GM21576 (cell line): Measurements from ENCODE around the gene SHISA2.

Experiments used
- ATAC-seq: cut with Tn5 transposase; IDR thresholded peaks from one replicate; pipeline ENCODE4 v1.9.1; 2021; ENCODE audit warnings: mild to moderate bottlenecking, moderate library complexity; ENCODE audit not compliant: unreplicated experiment

SHISA2 gene

DNA sequence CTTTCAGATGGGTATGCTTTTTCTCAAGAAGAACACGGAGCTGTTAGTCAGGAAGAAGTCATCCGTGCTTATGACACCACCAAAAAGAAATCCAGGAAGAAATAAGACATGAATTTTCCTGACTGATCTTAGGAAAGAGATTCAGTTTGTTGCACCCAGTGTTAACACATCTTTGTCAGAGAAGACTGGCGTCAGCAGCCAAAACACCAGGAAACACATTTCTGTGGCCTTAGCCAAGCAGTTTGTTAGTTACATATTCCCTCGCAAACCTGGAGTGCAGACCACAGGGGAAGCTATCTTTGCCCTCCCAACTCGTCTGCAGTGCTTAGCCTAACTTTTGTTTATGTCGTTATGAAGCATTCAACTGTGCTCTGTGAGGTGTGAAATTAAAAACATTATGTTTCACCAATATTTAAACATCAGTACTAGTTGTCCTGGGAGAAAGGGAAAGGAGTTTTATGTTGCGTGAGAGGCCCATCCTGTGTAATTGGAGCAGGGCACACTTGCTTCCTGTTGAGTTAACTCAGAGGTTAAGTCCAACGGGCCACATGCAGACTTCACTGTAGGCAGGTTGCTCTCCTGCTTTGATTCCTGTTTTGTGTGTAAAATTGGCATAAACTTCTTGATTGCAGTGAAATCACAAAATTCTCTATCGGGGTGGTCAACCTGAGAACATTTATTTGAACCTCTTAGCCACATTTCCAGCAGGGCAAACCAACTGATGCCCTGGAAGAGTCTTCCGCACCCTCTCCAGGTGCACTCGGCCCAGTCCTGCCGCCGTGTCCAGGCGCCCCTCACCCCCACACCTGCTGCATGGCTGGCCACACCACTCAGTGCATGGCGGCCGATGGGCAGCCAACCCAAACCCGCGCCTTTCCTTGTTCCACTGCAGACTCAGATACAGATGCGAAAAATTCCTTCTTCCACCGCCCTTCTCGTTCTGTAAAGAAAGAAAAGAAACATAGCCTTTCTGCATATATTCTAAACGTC, 31.6 kb downstream of the SHISA2 start:
- no peak for ATAC-seq

DNA sequence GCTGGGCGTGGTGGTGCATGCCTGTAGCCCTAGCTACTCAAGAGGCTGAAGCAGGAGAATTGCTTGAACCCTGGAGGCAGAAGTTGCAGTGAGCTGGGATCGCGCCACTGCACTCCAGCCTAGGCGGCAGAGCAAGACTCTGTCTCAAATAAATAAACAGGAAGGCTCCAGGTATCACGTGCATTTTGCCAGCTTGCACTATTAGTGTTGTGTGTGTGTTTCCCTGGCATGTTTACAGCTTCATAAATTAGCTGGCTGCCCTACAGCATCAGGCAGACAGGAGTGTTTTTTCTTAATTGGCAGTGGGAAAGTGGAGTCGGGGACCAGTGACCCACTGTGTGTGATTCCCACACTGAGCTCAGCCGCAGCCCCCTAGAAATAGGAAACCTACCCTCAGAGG, 32.6 kb downstream of the SHISA2 start:
- no peak for ATAC-seq

DNA sequence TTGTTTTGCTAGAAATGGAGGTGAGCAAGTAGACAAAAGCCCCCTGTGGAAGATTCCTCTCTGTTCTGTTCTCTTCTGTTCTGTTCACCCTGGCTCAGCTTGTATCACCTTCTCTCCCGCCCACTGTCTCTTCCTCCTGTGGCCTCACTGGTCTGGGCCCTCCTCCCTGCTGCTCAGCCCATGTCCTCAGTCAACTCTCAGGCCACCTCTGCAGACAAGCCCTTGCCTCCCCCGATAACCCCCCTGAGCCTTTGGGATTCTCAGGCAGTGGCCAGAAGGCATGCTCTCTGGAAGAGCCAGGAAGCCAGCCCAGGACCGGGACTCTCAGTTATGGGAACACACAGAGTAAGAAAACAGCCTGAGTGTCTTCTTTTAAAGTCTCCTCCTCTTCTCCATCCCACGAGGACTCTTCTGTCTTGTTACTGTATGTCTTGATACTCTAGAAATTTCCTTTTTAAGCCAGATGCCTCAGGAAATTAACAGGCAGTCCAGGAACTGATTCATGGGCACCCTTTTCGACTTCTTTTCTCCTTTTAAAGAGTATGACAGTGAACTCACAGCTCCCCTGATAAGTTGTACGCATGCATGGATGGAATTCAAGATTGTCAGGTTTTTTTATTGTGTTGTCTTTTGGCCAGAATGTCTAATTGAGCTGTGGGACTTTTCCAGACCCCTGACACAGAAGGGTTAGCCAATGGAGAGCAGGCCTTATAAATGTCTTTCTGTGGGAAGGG, 33.7 kb downstream of the SHISA2 start:
- ATAC-seq = no peak

- ATAC-seq = no peak
Observed at GRCh38 chr13:26017196-26017921, 34.5 kb downstream of the SHISA2 start.

- no peak for ATAC-seq
Observed at GRCh38 chr13:26016189-26016588, 35.6 kb downstream of the SHISA2 start.

GRCh38 chr13:26015271-26016125, 36.3 kb downstream of the SHISA2 start:
- no peak for ATAC-seq

DNA sequence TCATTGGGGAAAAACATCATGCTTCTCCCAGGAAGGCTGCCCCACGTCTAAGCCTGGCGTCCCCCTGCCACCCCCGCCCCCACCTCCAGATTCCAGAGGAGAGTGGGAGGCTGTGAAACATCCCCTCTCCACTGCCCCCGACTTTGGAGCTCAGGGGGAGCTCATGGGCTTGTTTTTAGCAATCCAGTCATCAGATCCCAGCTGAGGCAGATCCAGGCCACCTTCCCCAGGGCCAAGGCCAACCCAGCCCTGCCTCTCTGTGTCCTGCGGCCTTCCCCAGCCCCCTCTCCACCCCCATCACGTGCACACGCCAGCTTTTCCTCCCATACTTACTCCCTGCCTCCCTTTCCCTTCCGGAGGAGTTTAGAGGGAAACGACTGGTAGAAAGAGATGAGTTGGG, 38.8 kb downstream of the SHISA2 start:
- ATAC-seq = no peak

GRCh38 chr13:26011996-26012821, 39.6 kb downstream of the SHISA2 start:
- no peak for ATAC-seq

- ATAC-seq = no peak
Observed at GRCh38 chr13:26011208-26011573, 40.6 kb downstream of the SHISA2 start.

DNA sequence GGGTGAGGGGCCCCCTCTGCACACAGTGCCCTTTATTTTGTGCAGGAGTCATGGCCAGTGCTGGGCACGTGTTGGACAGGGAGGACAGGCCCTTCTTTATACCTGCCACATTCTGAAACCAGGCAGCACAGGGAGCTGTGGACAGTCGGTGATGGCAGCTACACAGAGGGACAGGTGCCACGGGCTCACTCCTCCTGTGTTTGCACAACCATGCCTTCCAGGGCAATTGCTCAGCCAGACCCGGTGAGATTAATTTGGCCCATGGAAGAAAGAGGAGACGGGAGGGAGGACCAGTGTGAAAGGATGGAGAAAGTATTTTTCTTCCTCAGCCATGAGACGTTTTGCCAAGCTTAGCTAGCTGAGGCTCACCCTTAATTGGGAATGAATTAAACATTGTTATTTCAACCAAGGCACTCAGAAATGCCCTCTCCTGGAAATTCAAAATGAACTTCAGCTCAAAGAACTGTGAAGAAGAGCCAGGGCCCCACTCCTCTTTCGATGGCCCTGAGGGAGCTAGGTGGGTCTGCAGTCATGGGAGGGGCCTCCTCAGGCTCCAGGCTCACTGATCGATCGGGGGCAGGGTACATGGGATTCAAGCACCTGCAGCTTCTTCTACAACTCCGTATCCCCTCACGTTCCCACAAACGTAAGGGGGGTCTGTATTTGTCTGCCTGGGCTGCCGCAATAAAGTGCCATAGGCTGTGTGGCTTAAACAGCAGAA, 41.2 kb downstream of the SHISA2 start:
- no peak for ATAC-seq

- ATAC-seq = no peak
Observed at GRCh38 chr13:26007261-26008125, 44.3 kb downstream of the SHISA2 start.
